T-helper 1 cell treated with Interleukin-12 subunit alpha and Interleukin-12 subunit beta and Interleukin-4 antibody, amounts not matched to agents 30 ng/mL and 1 ng/mL, for 36 hours (primary cell): Measurements from ENCODE around the gene ME3. TPM values are rescaled to one million over a fixed set of nuclear protein-coding genes. Genes with fewer than 3 reads are reported as not detected.

Experiments
- intact Hi-C: fragments of 100-400 bp; cut with micrococcal nuclease; formaldehyde crosslinking; loops from one replicate; pipeline ENCODE4 v1.15.1; 2024
- total RNA-seq: library from RNA; stranded (reverse); gene quantifications from 2 replicates; pipeline ENCODE4 v1.2.3, GENCODE V29; 2022

Gene ME3
- total RNA-seq = 3.7 and 4.9 TPM in 2 replicates

GRCh38 chr11:86672007-86672621, at the start of gene ME3:
TSS of gene ME3 (minus strand) at chr11:86672616.
- intact Hi-C loops = loop anchor here (1.0 to 10.0 kb wide), 6 partner anchors 79 to 817 kb away; partner anchors contain the start of genes CCDC83 and HIKESHI

DNA sequence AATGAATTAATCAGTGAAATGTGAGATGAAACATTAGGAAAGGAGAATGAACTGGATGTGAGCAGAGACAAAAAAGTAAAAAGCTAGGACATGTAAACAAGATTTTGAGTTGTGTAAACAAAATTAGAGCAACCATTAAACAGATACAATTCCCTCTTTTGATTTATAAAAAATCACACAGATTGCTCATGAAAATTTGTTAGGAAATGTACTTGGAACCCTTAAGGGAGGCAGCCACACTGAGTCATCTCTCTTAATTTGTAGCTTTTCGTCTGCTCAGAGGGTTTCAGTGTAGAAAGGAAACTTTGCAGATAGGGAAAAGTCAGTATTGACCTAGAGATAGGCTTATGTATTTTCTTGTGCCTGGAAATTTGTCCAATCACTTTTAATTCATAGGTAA, 49.6 kb upstream of the ME3 start:
- intact Hi-C loops = no loop called here

GRCh38 chr11:86720546-86720945, 48.1 kb upstream of the ME3 start:
- intact Hi-C loops = no loop called here

- intact Hi-C loops = no loop called here
Measured at GRCh38 chr11:86719781-86720463, 47.5 kb upstream of the ME3 start.

GRCh38 chr11:86718999-86719398, 46.6 kb upstream of the ME3 start:
- intact Hi-C loops = no loop called here

DNA sequence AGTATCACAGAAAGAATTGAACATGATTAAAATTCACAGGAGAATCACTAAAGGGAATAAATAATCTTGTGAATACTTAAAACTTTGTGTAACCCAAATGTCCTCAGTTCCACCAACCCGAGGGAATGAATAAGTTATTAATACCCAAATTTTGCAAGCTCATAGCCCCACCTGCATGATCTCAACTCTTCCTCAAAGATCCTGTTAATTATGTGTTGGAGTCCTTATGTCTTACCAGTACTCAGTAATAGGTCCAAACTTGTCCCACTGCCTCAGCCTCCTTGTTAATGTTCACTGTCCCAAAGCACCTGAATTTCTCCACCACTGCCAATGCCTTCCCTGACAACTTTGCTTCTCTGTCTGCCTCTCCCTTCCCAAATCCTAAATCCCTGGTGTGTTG, 46.1 kb upstream of the ME3 start:
- intact Hi-C loops = no loop called here

- intact Hi-C loops = no loop called here
Measured at GRCh38 chr11:86717817-86718501, 45.5 kb upstream of the ME3 start.

DNA sequence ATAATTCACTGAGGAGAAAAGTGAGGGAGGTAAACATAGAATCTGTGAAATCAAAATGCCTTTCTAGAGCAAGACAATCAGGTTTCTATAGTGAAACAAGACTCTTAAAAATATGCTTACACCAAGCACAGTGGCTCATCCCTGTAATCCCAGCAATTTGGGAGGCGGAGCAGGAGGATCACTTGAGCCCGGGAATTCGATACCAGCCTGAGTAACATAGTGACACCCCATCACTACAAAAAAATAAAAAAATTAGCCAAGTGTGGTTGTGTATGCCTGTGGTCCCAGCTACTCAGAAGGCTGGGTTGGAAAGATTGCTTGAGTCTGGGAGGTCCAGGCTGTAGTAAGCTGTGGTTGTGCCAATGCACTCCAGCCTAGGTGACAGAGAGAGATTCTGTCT, 43.2 kb upstream of the ME3 start:
- intact Hi-C loops = no loop called here

- intact Hi-C loops = no loop called here
Measured at GRCh38 chr11:86713552-86713951, 41.1 kb upstream of the ME3 start.

DNA sequence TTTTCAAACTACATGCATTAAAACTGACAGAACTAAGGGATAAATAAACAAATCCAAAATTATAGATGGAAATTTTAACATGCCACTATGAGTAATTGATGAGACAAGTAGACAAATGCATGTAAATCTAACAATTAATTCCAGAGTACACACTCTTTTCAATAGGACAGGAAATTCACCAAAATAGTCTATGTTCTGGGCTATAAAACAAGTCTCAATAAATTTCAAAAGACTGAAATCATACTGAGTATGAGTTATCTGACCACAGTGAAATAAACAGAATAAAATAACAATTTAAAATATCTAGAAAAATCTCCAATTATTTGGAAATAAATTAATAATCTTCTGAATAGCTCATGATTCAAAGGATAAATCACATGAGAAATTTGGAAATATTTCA, 38.5 kb upstream of the ME3 start:
- intact Hi-C loops = no loop called here

- intact Hi-C loops = no loop called here
Measured at GRCh38 chr11:86708669-86709068, 36.3 kb upstream of the ME3 start.

GRCh38 chr11:86706338-86707131, 34.1 kb upstream of the ME3 start:
- intact Hi-C loops = no loop called here

- intact Hi-C loops = no loop called here
Measured at GRCh38 chr11:86704710-86705109, 32.3 kb upstream of the ME3 start.

- intact Hi-C loops = no loop called here
Measured at GRCh38 chr11:86703987-86704386, 31.6 kb upstream of the ME3 start.

- intact Hi-C loops = no loop called here
Measured at GRCh38 chr11:86702220-86702983, 30.0 kb upstream of the ME3 start.

DNA sequence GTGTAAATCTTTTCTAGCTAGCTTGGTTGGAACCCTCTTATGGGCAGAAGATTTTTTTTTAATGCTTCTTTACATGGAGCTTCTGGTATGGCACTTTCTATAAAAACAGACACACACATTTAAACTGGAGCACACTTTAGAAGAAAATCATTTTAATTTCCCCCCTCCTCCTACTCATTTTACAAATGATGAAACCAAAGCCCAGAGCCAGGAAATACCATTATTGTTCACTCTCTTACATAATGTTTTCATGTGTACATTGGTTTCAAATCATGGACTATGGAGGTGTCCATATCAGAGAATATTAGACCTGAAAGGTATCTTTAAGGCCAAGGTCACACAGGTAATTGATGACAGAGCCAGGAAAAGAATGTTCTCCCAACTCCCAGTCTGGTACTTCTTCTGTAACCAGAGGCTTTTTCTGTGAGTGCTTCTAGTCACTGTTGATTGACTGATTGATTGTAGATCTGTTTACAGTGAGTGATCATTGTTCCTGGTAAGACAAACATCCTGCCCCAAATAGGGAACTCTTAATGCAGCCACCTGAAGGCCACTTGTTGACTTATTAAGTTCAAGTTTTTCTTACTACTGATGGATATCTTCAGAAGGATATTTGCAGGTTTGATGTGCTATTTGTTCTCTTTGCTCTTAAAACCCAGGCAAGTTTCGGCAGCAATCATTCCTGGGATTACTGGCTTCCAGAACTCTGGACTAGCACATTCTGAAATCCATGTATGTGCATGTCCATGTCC, 26.8 kb upstream of the ME3 start:
- intact Hi-C loops = no loop called here

- intact Hi-C loops = no loop called here
Measured at GRCh38 chr11:86698639-86699038, 26.2 kb upstream of the ME3 start.

GRCh38 chr11:86696451-86696850, 24.0 kb upstream of the ME3 start:
- intact Hi-C loops = no loop called here

DNA sequence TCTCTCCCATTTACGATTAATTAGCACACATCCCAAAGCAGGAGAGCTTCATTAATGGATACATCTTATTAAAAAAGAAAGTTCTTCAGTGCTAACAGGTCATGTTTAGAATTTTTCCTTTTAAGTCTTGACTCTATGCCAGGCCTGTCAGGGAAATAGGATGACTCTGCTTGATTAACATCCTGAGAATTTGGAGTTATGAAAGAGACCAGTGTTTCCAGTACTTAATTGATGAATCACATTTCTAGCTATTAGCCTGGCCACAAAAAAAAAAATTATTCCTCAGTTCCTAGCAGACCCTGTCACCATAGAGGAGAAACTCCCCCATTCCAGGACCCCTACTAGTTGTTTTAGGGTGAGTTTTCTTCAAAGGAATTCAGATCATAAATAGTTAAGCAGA, 23.6 kb upstream of the ME3 start:
- intact Hi-C loops = no loop called here

DNA sequence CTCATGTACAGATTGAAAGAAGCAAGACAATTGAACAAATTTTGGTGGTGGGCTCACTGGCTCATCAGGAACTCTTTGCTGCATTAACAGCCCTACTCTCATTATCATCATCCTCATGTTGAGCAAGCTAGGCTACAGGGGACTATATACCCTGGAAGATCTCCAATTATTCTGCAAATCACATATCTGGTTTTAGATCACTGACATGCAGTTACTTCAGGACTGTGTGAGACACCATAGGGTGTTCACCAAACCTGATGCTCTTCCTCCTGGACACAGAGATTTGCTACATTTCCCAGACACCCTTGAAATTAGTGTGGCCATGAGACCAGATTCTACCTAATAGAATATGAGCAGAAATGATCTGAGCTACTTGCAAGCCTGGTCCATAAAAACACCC, 23.0 kb upstream of the ME3 start:
- intact Hi-C loops = no loop called here
